Activated naive CD8-positive, alpha-beta T cell treated with anti-CD3 and anti-CD28 coated beads, Interleukin-2, amount 50 U/mL, for 24 hours (primary cell): ENCODE data around the gene TRMT112.

ENCODE experiments used
- ATAC-seq: fragments of 150-1000 bp; cut with Tn5 transposase; one replicate; pipeline ENCODE4 v1.10.0; 2021
- DNase-seq: peaks from one replicate; pipeline ENCODE4 v3.0.0; 2021
- H3K27ac Mint-ChIP-seq: one replicate; pipeline ENCODE4 v1.8.0; 2021; ENCODE audit warnings: mild to moderate bottlenecking, mixed read lengths
- H3K27me3 Mint-ChIP-seq: one replicate; pipeline ENCODE4 v1.8.0; 2021; ENCODE audit warnings: mixed read lengths
- H3K36me3 Mint-ChIP-seq: one replicate; pipeline ENCODE4 v1.8.0; 2021; ENCODE audit warnings: low read depth, mixed read lengths
- H3K4me1 Mint-ChIP-seq: one replicate; pipeline ENCODE4 v1.8.0; 2021; ENCODE audit warnings: mixed read lengths
- H3K4me3 Mint-ChIP-seq: one replicate; pipeline ENCODE4 v1.8.0; 2021; ENCODE audit warnings: mild to moderate bottlenecking, moderate library complexity, mixed read lengths
- H3K9me3 Mint-ChIP-seq: one replicate; pipeline ENCODE4 v1.8.0; 2021; ENCODE audit warnings: mixed read lengths

TRMT112 gene

GRCh38 chr11:64299847-64300648 lies 17.3 kb downstream of the TRMT112 start, which contains the start of gene CATSPERZ:
TSS of gene CATSPERZ (plus strand) at chr11:64300358. CDS start at chr11:64300411, 53 bp downstream.
- no peak within 1 kb of the TSS for H3K27ac Mint-ChIP-seq
- H3K27me3 Mint-ChIP-seq: peaks cover 68% of the 10 kb centered on the region

GRCh38 chr11:64298966-64299846 lies 18.2 kb downstream of the TRMT112 start:
- ATAC-seq: no peak
- Mint-ChIP-seq H3K27ac (no peak overlapping the region), H3K36me3 (no peaks in the 10 kb centered on the region), H3K27me3 (peaks cover 74% of the 10 kb centered on the region), H3K9me3 (no peaks in the 10 kb centered on the region), H3K4me3 (peak overlapping the region; percentile 14), H3K4me1 (peaks cover 22% of the 10 kb centered on the region)
- no peak for DNase-seq

More at GRCh38 chr11:64299847-64300648, 17.3 kb downstream of the TRMT112 start, which contains the start of gene CATSPERZ:
- Mint-ChIP-seq H3K4me3 (peak within 1 kb of the TSS; percentile 62), H3K4me1 (peaks cover 30% of the 10 kb centered on the region), H3K36me3 (no peaks in the 10 kb centered on the region), H3K9me3 (no peaks in the 10 kb centered on the region)
- DNase-seq: no peak
- no peak for ATAC-seq

- H3K4me3 Mint-ChIP-seq: no peak overlapping the region
Measured at GRCh38 chr11:64297699-64298358, 19.5 kb downstream of the TRMT112 start.

GRCh38 chr11:64296830-64297698 lies 20.3 kb downstream of the TRMT112 start:
- Mint-ChIP-seq H3K4me1 (peaks cover 17% of the 10 kb centered on the region), H3K4me3 (no peak overlapping the region), H3K36me3 (no peaks in the 10 kb centered on the region), H3K9me3 (no peaks in the 10 kb centered on the region), H3K27ac (no peak overlapping the region), H3K27me3 (peaks cover 87% of the 10 kb centered on the region)
- no peak for ATAC-seq
- no peak for DNase-seq

More at GRCh38 chr11:64297699-64298358, 19.5 kb downstream of the TRMT112 start:
- Mint-ChIP-seq H3K27ac (no peak overlapping the region), H3K27me3 (peaks cover 83% of the 10 kb centered on the region), H3K4me1 (peaks cover 17% of the 10 kb centered on the region), H3K36me3 (no peaks in the 10 kb centered on the region), H3K9me3 (no peaks in the 10 kb centered on the region)
- ATAC-seq (no peak), DNase-seq (no peak)

GRCh38 chr11:64296236-64296635 lies 21.1 kb downstream of the TRMT112 start:
- DNase-seq (no peak), ATAC-seq (no peak)
- no peak overlapping the region for H3K27ac Mint-ChIP-seq
- H3K27me3 Mint-ChIP-seq: peaks cover 81% of the 10 kb centered on the region
- H3K36me3 Mint-ChIP-seq: no peaks in the 10 kb centered on the region
- H3K4me3 Mint-ChIP-seq: no peak overlapping the region
- peaks cover 17% of the 10 kb centered on the region for H3K4me1 Mint-ChIP-seq
- no peaks in the 10 kb centered on the region for H3K9me3 Mint-ChIP-seq

GRCh38 chr11:64295760-64296159 lies 21.6 kb downstream of the TRMT112 start:
- DNase-seq: no peak
- no peak overlapping the region for H3K27ac Mint-ChIP-seq
- no peak for ATAC-seq
- no peak overlapping the region for H3K4me3 Mint-ChIP-seq
- no peaks in the 10 kb centered on the region for H3K36me3 Mint-ChIP-seq
- H3K4me1 Mint-ChIP-seq: peaks cover 15% of the 10 kb centered on the region
- H3K9me3 Mint-ChIP-seq: no peaks in the 10 kb centered on the region
- peaks cover 79% of the 10 kb centered on the region for H3K27me3 Mint-ChIP-seq

- Mint-ChIP-seq H3K27me3 (peaks cover 78% of the 10 kb centered on the region), H3K4me1 (peaks cover 10% of the 10 kb centered on the region), H3K9me3 (no peaks in the 10 kb centered on the region), H3K36me3 (no peaks in the 10 kb centered on the region), H3K27ac (no peak overlapping the region), H3K4me3 (no peak overlapping the region)
- DNase-seq (no peak), ATAC-seq (no peak)
Measured at GRCh38 chr11:64294774-64295173, 22.6 kb downstream of the TRMT112 start.

GRCh38 chr11:64292460-64293254 lies 24.7 kb downstream of the TRMT112 start:
- H3K36me3 Mint-ChIP-seq: no peaks in the 10 kb centered on the region
- H3K9me3 Mint-ChIP-seq: no peaks in the 10 kb centered on the region
- H3K27me3 Mint-ChIP-seq: peaks cover 58% of the 10 kb centered on the region
- DNase-seq (no peak), ATAC-seq (no peak)
- H3K4me1 Mint-ChIP-seq: peaks cover 5% of the 10 kb centered on the region
- no peak overlapping the region for H3K4me3 Mint-ChIP-seq
- H3K27ac Mint-ChIP-seq: no peak overlapping the region

- Mint-ChIP-seq H3K4me3 (no peak overlapping the region), H3K4me1 (peaks cover 5% of the 10 kb centered on the region), H3K9me3 (no peaks in the 10 kb centered on the region), H3K27me3 (peaks cover 50% of the 10 kb centered on the region), H3K36me3 (no peaks in the 10 kb centered on the region), H3K27ac (no peak overlapping the region)
- DNase-seq (no peak), ATAC-seq (no peak)
Measured at GRCh38 chr11:64291752-64292459, 25.5 kb downstream of the TRMT112 start.

GRCh38 chr11:64291262-64291751 lies 26.1 kb downstream of the TRMT112 start, which contains the start of gene KCNK4:
TSS of gene KCNK4 (plus strand) at chr11:64291302. CDS start at chr11:64293019, 1,717 bp downstream.
- Mint-ChIP-seq H3K27ac (no peak within 1 kb of the TSS), H3K36me3 (no peaks in the 10 kb centered on the region), H3K4me1 (peaks cover 11% of the 10 kb centered on the region), H3K9me3 (no peaks in the 10 kb centered on the region), H3K4me3 (peak within 1 kb of the TSS; percentile 34), H3K27me3 (peaks cover 44% of the 10 kb centered on the region)
- ATAC-seq (no peak), DNase-seq (no peak)

- Mint-ChIP-seq H3K4me1 (peaks cover 13% of the 10 kb centered on the region), H3K9me3 (no peaks in the 10 kb centered on the region), H3K27me3 (peaks cover 37% of the 10 kb centered on the region), H3K27ac (no peak overlapping the region), H3K36me3 (no peaks in the 10 kb centered on the region), H3K4me3 (peak overlapping the region; percentile 34)
- DNase-seq (no peak), ATAC-seq (no peak)
Measured at GRCh38 chr11:64290352-64291261, 26.8 kb downstream of the TRMT112 start.
